Astrocyte of the cerebellum (primary cell): ENCODE measurements around the gene C20orf173.

ENCODE experiments used
- DNase-seq: peaks from one replicate; pipeline ENCODE4 v3.0.0-alpha.2; 2011; ENCODE audit warnings: low read depth
- H3K4me3 ChIP-seq: 2 replicates; pipeline ENCODE4 v1.5.1; 2011; ENCODE audit warnings: mild to moderate bottlenecking, low read depth, low read length, moderate library complexity
- CTCF ChIP-seq: IDR thresholded peaks from 2 replicates; pipeline ENCODE4 v1.5.1; 2012; ENCODE audit warnings: low read length, low read depth, moderate library complexity, mild to moderate bottlenecking; ENCODE audit errors: missing control alignments
- in situ Hi-C: cut with HindIII; loops from 2 replicates; pipeline ENCODE4 v1.10.0; 2017; ENCODE audit warnings: low sequenced_read_pairs

Gene C20orf173

DNA sequence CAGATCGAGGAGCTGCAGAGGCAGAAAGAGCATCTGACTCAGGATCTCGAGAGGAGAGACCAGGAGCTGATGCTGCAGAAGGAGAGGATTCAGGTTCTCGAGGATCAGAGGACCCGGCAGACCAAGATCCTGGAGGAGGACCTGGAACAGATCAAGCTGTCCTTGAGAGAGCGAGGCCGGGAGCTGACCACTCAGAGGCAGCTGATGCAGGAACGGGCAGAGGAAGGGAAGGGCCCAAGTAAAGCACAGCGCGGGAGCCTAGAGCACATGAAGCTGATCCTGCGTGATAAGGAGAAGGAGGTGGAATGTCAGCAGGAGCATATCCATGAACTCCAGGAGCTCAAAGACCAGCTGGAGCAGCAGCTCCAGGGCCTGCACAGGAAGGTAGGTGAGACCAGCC is 26.2 kb downstream of the C20orf173 start:
- H3K4me3 ChIP-seq: no peak overlapping the region
- no peak for DNase-seq
- in situ Hi-C loops: no loop called here
- no peak for TF ChIP-seq CTCF

GRCh38 chr20:35502352-35502751 is 27.1 kb downstream of the C20orf173 start:
- TF ChIP-seq CTCF: no peak
- in situ Hi-C loops: no loop called here
- no peak overlapping the region for H3K4me3 ChIP-seq
- no peak for DNase-seq

DNA sequence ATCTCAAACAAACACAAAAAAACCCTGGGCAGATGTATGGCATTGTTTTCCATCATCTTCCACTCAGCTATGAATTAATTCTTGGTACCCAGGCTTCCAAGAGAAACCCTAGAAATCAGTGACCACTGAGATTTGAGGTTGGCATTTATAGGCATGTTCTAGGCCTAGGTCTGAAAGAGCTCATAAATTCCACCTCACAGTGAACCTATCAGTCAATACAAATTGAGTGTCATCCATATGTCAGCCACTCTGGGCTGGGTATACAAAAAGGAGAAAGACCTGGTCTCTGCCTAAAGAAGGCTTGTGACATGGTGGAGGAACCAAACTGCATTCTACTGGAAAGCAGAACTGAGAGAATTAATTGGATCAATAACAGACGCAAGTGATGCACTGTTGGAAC is 30.2 kb downstream of the C20orf173 start:
- DNase-seq: no peak
- TF ChIP-seq CTCF: no peak
- in situ Hi-C loops: loop anchor here (5.0 kb wide), 1 partner anchor 73 kb away; no protein-coding TSS in a partner anchor
- H3K4me3 ChIP-seq: no peak overlapping the region

- in situ Hi-C loops: loop anchor here (5.0 kb wide), 1 partner anchor 75 kb away; no protein-coding TSS in a partner anchor
- no peak for DNase-seq
- TF ChIP-seq CTCF: no peak
- H3K4me3 ChIP-seq: no peak overlapping the region
These were observed 31.7 kb downstream of the C20orf173 start for GRCh38 chr20:35497780-35498189.

GRCh38 chr20:35497320-35497719 is 32.1 kb downstream of the C20orf173 start:
- in situ Hi-C loops: loop anchor here (5.0 kb wide), 1 partner anchor 75 kb away; no protein-coding TSS in a partner anchor
- no peak for TF ChIP-seq CTCF
- DNase-seq: no peak
- no peak overlapping the region for H3K4me3 ChIP-seq

GRCh38 chr20:35496481-35496880 is 33.0 kb downstream of the C20orf173 start:
- H3K4me3 ChIP-seq: no peak overlapping the region
- TF ChIP-seq CTCF: no peak
- in situ Hi-C loops: loop anchor here (5.0 kb wide), 1 partner anchor 76 kb away; no protein-coding TSS in a partner anchor
- DNase-seq: no peak
